ENCODE data around the gene GDNF.
"Not testable (repeated sequence)": the region's sequence is repeated elsewhere in the genome, so short reads cannot be mapped to it uniquely, and the experiment has no call there.

Gene GDNF

GRCh38 chr5:37839407-37840052 is at the start of gene GDNF:
GDNF (minus strand) TSS chr5:37840041; CDS start chr5:37834796, 5,245 bp downstream.
- no peak for DNase-seq (ENCODE audit: low read depth in 2 of 2)

GRCh38 chr5:37888476-37888875 is 48.6 kb upstream of the GDNF start:
- DNase-seq (ENCODE audit: low read depth in 2 of 2), result no peak

GRCh38 chr5:37886242-37886905 is 46.5 kb upstream of the GDNF start:
- no peak for DNase-seq (ENCODE audit: low read depth in 2 of 2)

- DNase-seq (ENCODE audit: low read depth in 2 of 2), result no peak
Observed at GRCh38 chr5:37882636-37883035, 42.8 kb upstream of the GDNF start.

- DNase-seq (ENCODE audit: low read depth in 2 of 2), result no peak
Observed at GRCh38 chr5:37881359-37881758, 41.5 kb upstream of the GDNF start.

- no peak for DNase-seq (ENCODE audit: low read depth in 2 of 2)
Observed at GRCh38 chr5:37876943-37877342, 37.1 kb upstream of the GDNF start.

- DNase-seq (ENCODE audit: low read depth in 2 of 2), result no peak
Observed at GRCh38 chr5:37876245-37876644, 36.4 kb upstream of the GDNF start.

- DNase-seq (ENCODE audit: low read depth in 2 of 2), result no peak
Observed at GRCh38 chr5:37875051-37875787, 35.4 kb upstream of the GDNF start.

GRCh38 chr5:37873988-37874387 is 34.1 kb upstream of the GDNF start:
- DNase-seq (ENCODE audit: low read depth in 2 of 2), result no peak

- no peak for DNase-seq (ENCODE audit: low read depth in 2 of 2)
Observed at GRCh38 chr5:37871023-37871815, 31.4 kb upstream of the GDNF start.

- DNase-seq (ENCODE audit: low read depth in 2 of 2), result no peak
Observed at GRCh38 chr5:37869216-37869615, 29.4 kb upstream of the GDNF start.

GRCh38 chr5:37867654-37868053 is 27.8 kb upstream of the GDNF start:
- DNase-seq (ENCODE audit: low read depth in 2 of 2), result no peak

GRCh38 chr5:37862907-37863306 is 23.1 kb upstream of the GDNF start:
- DNase-seq (ENCODE audit: low read depth in 2 of 2), result not testable (repeated sequence)

GRCh38 chr5:37860206-37860605 is 20.4 kb upstream of the GDNF start:
- no peak for DNase-seq (ENCODE audit: low read depth in 2 of 2)

GRCh38 chr5:37859805-37860204 is 20.0 kb upstream of the GDNF start:
- no peak for DNase-seq (ENCODE audit: low read depth in 2 of 2)

- no peak for DNase-seq (ENCODE audit: low read depth in 2 of 2)
Observed at GRCh38 chr5:37858250-37858649, 18.4 kb upstream of the GDNF start.

GRCh38 chr5:37857696-37858095 is 17.9 kb upstream of the GDNF start:
- no peak for DNase-seq (ENCODE audit: low read depth in 2 of 2)

GRCh38 chr5:37855438-37855837 is 15.6 kb upstream of the GDNF start:
- no peak for DNase-seq (ENCODE audit: low read depth in 2 of 2)

GRCh38 chr5:37851305-37851704 is 11.5 kb upstream of the GDNF start:
- DNase-seq (ENCODE audit: low read depth in 2 of 2), result no peak

- DNase-seq (ENCODE audit: low read depth in 2 of 2), result no peak
Observed at GRCh38 chr5:37850226-37850865, 10.5 kb upstream of the GDNF start.

- DNase-seq (ENCODE audit: low read depth in 2 of 2), result no peak
Observed at GRCh38 chr5:37849641-37850040, 9.8 kb upstream of the GDNF start.

- no peak for DNase-seq (ENCODE audit: low read depth in 2 of 2)
Observed at GRCh38 chr5:37847978-37848425, 8.2 kb upstream of the GDNF start.

Measured in stimulated activated CD8-positive, alpha-beta memory T cell treated with anti-CD3 and anti-CD28 coated beads, Interleukin-2, amount 100 ng/mL, for 48 hours (primary cell).